ENCODE results near the gene FHAD1. TPM values are rescaled to one million over a fixed set of nuclear protein-coding genes. Genes with fewer than 3 reads are reported as not detected.

Gene FHAD1
- total RNA-seq, 1 experiment from 2014 or later: 1.9 TPM

GRCh38 chr1:15429701-15430149, 182.7 kb downstream of the FHAD1 start:
- no peak overlapping the region for H2AFZ ChIP-seq (ENCODE audit: low read length)
- H3K9ac ChIP-seq (ENCODE audit: extremely low read depth, insufficient read length, low read length): no peak overlapping the region
- H3K27me3 ChIP-seq (ENCODE audit: insufficient read depth, low read length): no peaks in the 10 kb centered on the region
- no peak overlapping the region for H3K56ac ChIP-seq (ENCODE audit: insufficient read length, low read depth, low read length)
- no peaks in the 10 kb centered on the region for H3K9me3 ChIP-seq (ENCODE audit: control insufficient read depth, low read depth, low read length)
- H3K27me3 Mint-ChIP-seq (ENCODE audit: low read depth): no peaks in the 10 kb centered on the region
- no peak overlapping the region for H2BK15ac ChIP-seq (ENCODE audit: low read depth, low read length)
- H2BK120ac ChIP-seq (ENCODE audit: low read depth, low read length, poor library complexity, severe bottlenecking): no peak overlapping the region
- no peak overlapping the region for H2BK12ac ChIP-seq (ENCODE audit: insufficient read length, low read depth, low read length)
- no peak overlapping the region for H3K4ac ChIP-seq (ENCODE audit: low read depth, low read length)
- no peak overlapping the region for H3K14ac ChIP-seq (ENCODE audit: insufficient read depth, low read length)
- H3K4me3 Mint-ChIP-seq: no peak overlapping the region
- H3K9me3 Mint-ChIP-seq: no peaks in the 10 kb centered on the region
- no peak overlapping the region for H3K27ac ChIP-seq (ENCODE audit: insufficient read length, low read depth, low read length)
- H2BK5ac ChIP-seq (ENCODE audit: insufficient read length, low read length): no peak overlapping the region
- H3T11ph ChIP-seq (ENCODE audit: low read length): no peak overlapping the region
- H3K4me1 Mint-ChIP-seq: peaks cover 14 to 23% of the 10 kb centered on the region in 2 experiments
- H2BK20ac ChIP-seq (ENCODE audit: low read depth, low read length, poor library complexity, severe bottlenecking): no peak overlapping the region
- H3K18ac ChIP-seq (ENCODE audit: insufficient read length, low read depth, low read length): no peak overlapping the region
- no peak overlapping the region for H4K8ac ChIP-seq (replicated peaks; ENCODE audit: insufficient read length, low read depth, low read length)
- H3K79me2 ChIP-seq (ENCODE audit: insufficient read depth, low read length): no peaks in the 10 kb centered on the region
- no peak overlapping the region for H3K27ac Mint-ChIP-seq
- no peaks in the 10 kb centered on the region for H3K79me1 ChIP-seq (ENCODE audit: insufficient read depth, low read depth, low read length, poor library complexity, severe bottlenecking)
- no peak overlapping the region for H4K5ac ChIP-seq (ENCODE audit: insufficient read length, low read depth, low read length)
- H2AK5ac ChIP-seq (ENCODE audit: insufficient read length, low read length): no peak overlapping the region
- H3K4me1 ChIP-seq (ENCODE audit: insufficient read depth, low read length): no peaks in the 10 kb centered on the region
- WGBS (ENCODE audit: extremely low coverage, insufficient read length, low lambda C conversion rate): no CpG with 5 or more reads among the region's 19 CpGs
- TF ChIP-seq, protein P1, sequence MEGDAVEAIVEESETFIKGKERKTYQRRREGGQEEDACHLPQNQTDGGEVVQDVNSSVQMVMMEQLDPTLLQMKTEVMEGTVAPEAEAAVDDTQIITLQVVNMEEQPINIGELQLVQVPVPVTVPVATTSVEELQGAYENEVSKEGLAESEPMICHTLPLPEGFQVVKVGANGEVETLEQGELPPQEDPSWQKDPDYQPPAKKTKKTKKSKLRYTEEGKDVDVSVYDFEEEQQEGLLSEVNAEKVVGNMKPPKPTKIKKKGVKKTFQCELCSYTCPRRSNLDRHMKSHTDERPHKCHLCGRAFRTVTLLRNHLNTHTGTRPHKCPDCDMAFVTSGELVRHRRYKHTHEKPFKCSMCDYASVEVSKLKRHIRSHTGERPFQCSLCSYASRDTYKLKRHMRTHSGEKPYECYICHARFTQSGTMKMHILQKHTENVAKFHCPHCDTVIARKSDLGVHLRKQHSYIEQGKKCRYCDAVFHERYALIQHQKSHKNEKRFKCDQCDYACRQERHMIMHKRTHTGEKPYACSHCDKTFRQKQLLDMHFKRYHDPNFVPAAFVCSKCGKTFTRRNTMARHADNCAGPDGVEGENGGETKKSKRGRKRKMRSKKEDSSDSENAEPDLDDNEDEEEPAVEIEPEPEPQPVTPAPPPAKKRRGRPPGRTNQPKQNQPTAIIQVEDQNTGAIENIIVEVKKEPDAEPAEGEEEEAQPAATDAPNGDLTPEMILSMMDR (conservative IDR thresholded peaks at IDR 0.05): no peak
- no peaks in the 10 kb centered on the region for H4K20me1 ChIP-seq (ENCODE audit: control insufficient read depth, insufficient read depth, insufficient read length)
- H3K36me3 Mint-ChIP-seq (ENCODE audit: insufficient read depth in 1 of 3, low read depth in 3 of 3): peaks cover 0 to 4% (median 3%) of the 10 kb centered on the region in 3 experiments; a peak in 4 of 7 replicates
- H3K23ac ChIP-seq (ENCODE audit: insufficient read length, low read depth, low read length): no peak overlapping the region
- no peak for DNase-seq
- no peaks in the 10 kb centered on the region for H3K23me2 ChIP-seq (ENCODE audit: insufficient read length, low read depth, low read length, poor library complexity, severe bottlenecking)
- no peak overlapping the region for H4K91ac ChIP-seq (ENCODE audit: insufficient read length, low read depth, low read length)
- H3K4me2 ChIP-seq (ENCODE audit: insufficient read depth, insufficient read length, low read length): no peak overlapping the region
